ENCODE measurements around the gene RAB44. TPM values are rescaled to one million over a fixed set of nuclear protein-coding genes. Genes with fewer than 3 reads are reported as not detected.

RAB44 gene
- total RNA-seq, 1 donor = 1.3 TPM

- Histone ChIP-seq H3K27me3 (ENCODE audit: insufficient read depth, low read length) (no peaks in the 10 kb centered on the region), H3K4me1 (ENCODE audit: insufficient read depth, low read length) (peaks cover 22% of the 10 kb centered on the region), H3K4me3 (ENCODE audit: low read length) (no peak overlapping the region), H3K9me3 (ENCODE audit: low read depth, low read length) (no peaks in the 10 kb centered on the region)
Measured at GRCh38 chr6:36738108-36738507, 40.5 kb downstream of the RAB44 start.

GRCh38 chr6:36739947-36740817, 42.6 kb downstream of the RAB44 start:
- Histone ChIP-seq H3K9me3 (ENCODE audit: low read depth, low read length) (no peaks in the 10 kb centered on the region), H3K4me1 (ENCODE audit: insufficient read depth, low read length) (peaks cover 27% of the 10 kb centered on the region), H3K4me3 (ENCODE audit: low read length) (no peak overlapping the region), H3K27me3 (ENCODE audit: insufficient read depth, low read length) (no peaks in the 10 kb centered on the region)

GRCh38 chr6:36740818-36741179, 43.2 kb downstream of the RAB44 start:
- Histone ChIP-seq H3K9me3 (ENCODE audit: low read depth, low read length) (no peaks in the 10 kb centered on the region), H3K4me1 (ENCODE audit: insufficient read depth, low read length) (peaks cover 21% of the 10 kb centered on the region), H3K27me3 (ENCODE audit: insufficient read depth, low read length) (no peaks in the 10 kb centered on the region), H3K4me3 (ENCODE audit: low read length) (no peak overlapping the region)

GRCh38 chr6:36742146-36742545, 44.5 kb downstream of the RAB44 start:
- Histone ChIP-seq H3K27me3 (ENCODE audit: insufficient read depth, low read length) (no peaks in the 10 kb centered on the region), H3K9me3 (ENCODE audit: low read depth, low read length) (no peaks in the 10 kb centered on the region), H3K4me1 (ENCODE audit: insufficient read depth, low read length) (peaks cover 17% of the 10 kb centered on the region), H3K4me3 (ENCODE audit: low read length) (no peak overlapping the region)

- Histone ChIP-seq H3K4me1 (ENCODE audit: insufficient read depth, low read length) (peaks cover 17% of the 10 kb centered on the region), H3K27me3 (ENCODE audit: insufficient read depth, low read length) (no peaks in the 10 kb centered on the region), H3K9me3 (ENCODE audit: low read depth, low read length) (no peaks in the 10 kb centered on the region), H3K4me3 (ENCODE audit: low read length) (no peak overlapping the region)
Measured at GRCh38 chr6:36743032-36743431, 45.4 kb downstream of the RAB44 start.

GRCh38 chr6:36743538-36744303, 46.1 kb downstream of the RAB44 start:
- peaks cover 17% of the 10 kb centered on the region for H3K4me1 ChIP-seq (ENCODE audit: insufficient read depth, low read length)
- H3K4me3 ChIP-seq (ENCODE audit: low read length) = no peak overlapping the region
- no peaks in the 10 kb centered on the region for H3K9me3 ChIP-seq (ENCODE audit: low read depth, low read length)
- H3K27me3 ChIP-seq (ENCODE audit: insufficient read depth, low read length) = no peaks in the 10 kb centered on the region

GRCh38 chr6:36744304-36744673, 46.7 kb downstream of the RAB44 start:
- Histone ChIP-seq H3K9me3 (ENCODE audit: low read depth, low read length) (no peaks in the 10 kb centered on the region), H3K4me1 (ENCODE audit: insufficient read depth, low read length) (peaks cover 17% of the 10 kb centered on the region), H3K27me3 (ENCODE audit: insufficient read depth, low read length) (no peaks in the 10 kb centered on the region), H3K4me3 (ENCODE audit: low read length) (no peak overlapping the region)

GRCh38 chr6:36745283-36745682, 47.7 kb downstream of the RAB44 start:
- H3K4me1 ChIP-seq (ENCODE audit: insufficient read depth, low read length) = peaks cover 17% of the 10 kb centered on the region
- no peaks in the 10 kb centered on the region for H3K27me3 ChIP-seq (ENCODE audit: insufficient read depth, low read length)
- H3K4me3 ChIP-seq (ENCODE audit: low read length) = no peak overlapping the region
- no peaks in the 10 kb centered on the region for H3K9me3 ChIP-seq (ENCODE audit: low read depth, low read length)

GRCh38 chr6:36745836-36746235, 48.2 kb downstream of the RAB44 start:
- H3K9me3 ChIP-seq (ENCODE audit: low read depth, low read length) = no peaks in the 10 kb centered on the region
- H3K27me3 ChIP-seq (ENCODE audit: insufficient read depth, low read length) = no peaks in the 10 kb centered on the region
- no peak overlapping the region for H3K4me3 ChIP-seq (ENCODE audit: low read length)
- peaks cover 18% of the 10 kb centered on the region for H3K4me1 ChIP-seq (ENCODE audit: insufficient read depth, low read length)

- H3K4me3 ChIP-seq (ENCODE audit: low read length) = no peak overlapping the region
- peaks cover 22% of the 10 kb centered on the region for H3K4me1 ChIP-seq (ENCODE audit: insufficient read depth, low read length)
- no peaks in the 10 kb centered on the region for H3K9me3 ChIP-seq (ENCODE audit: low read depth, low read length)
- H3K27me3 ChIP-seq (ENCODE audit: insufficient read depth, low read length) = no peaks in the 10 kb centered on the region
Measured at GRCh38 chr6:36746251-36746650, 48.6 kb downstream of the RAB44 start.

- no peak overlapping the region for H3K4me3 ChIP-seq (ENCODE audit: low read length)
- H3K4me1 ChIP-seq (ENCODE audit: insufficient read depth, low read length) = peaks cover 43% of the 10 kb centered on the region
- H3K27me3 ChIP-seq (ENCODE audit: insufficient read depth, low read length) = no peaks in the 10 kb centered on the region
- H3K9me3 ChIP-seq (ENCODE audit: low read depth, low read length) = no peaks in the 10 kb centered on the region
Measured at GRCh38 chr6:36749829-36750489, 52.3 kb downstream of the RAB44 start.

GRCh38 chr6:36751091-36751490, 53.5 kb downstream of the RAB44 start:
- no peaks in the 10 kb centered on the region for H3K27me3 ChIP-seq (ENCODE audit: insufficient read depth, low read length)
- H3K4me1 ChIP-seq (ENCODE audit: insufficient read depth, low read length) = peaks cover 54% of the 10 kb centered on the region
- H3K9me3 ChIP-seq (ENCODE audit: low read depth, low read length) = no peaks in the 10 kb centered on the region
- H3K4me3 ChIP-seq (ENCODE audit: low read length) = no peak overlapping the region

GRCh38 chr6:36751833-36752186, 54.2 kb downstream of the RAB44 start:
- Histone ChIP-seq H3K4me1 (ENCODE audit: insufficient read depth, low read length) (peaks cover 61% of the 10 kb centered on the region), H3K4me3 (ENCODE audit: low read length) (no peak overlapping the region), H3K27me3 (ENCODE audit: insufficient read depth, low read length) (no peaks in the 10 kb centered on the region), H3K9me3 (ENCODE audit: low read depth, low read length) (no peaks in the 10 kb centered on the region)

GRCh38 chr6:36752187-36752885, 54.7 kb downstream of the RAB44 start:
- Histone ChIP-seq H3K9me3 (ENCODE audit: low read depth, low read length) (no peaks in the 10 kb centered on the region), H3K4me1 (ENCODE audit: insufficient read depth, low read length) (peaks cover 66% of the 10 kb centered on the region), H3K27me3 (ENCODE audit: insufficient read depth, low read length) (no peaks in the 10 kb centered on the region), H3K4me3 (ENCODE audit: low read length) (no peak overlapping the region)
